Measurements from ENCODE around the gene LCAT. TPM values are rescaled to one million over a fixed set of nuclear protein-coding genes. Genes with fewer than 3 reads are reported as not detected.
"Not testable (repeated sequence)": the region's sequence is repeated elsewhere in the genome, so short reads cannot be mapped to it uniquely, and the experiment has no call there.

LCAT gene
- total RNA-seq: 47.3 TPM

DNA sequence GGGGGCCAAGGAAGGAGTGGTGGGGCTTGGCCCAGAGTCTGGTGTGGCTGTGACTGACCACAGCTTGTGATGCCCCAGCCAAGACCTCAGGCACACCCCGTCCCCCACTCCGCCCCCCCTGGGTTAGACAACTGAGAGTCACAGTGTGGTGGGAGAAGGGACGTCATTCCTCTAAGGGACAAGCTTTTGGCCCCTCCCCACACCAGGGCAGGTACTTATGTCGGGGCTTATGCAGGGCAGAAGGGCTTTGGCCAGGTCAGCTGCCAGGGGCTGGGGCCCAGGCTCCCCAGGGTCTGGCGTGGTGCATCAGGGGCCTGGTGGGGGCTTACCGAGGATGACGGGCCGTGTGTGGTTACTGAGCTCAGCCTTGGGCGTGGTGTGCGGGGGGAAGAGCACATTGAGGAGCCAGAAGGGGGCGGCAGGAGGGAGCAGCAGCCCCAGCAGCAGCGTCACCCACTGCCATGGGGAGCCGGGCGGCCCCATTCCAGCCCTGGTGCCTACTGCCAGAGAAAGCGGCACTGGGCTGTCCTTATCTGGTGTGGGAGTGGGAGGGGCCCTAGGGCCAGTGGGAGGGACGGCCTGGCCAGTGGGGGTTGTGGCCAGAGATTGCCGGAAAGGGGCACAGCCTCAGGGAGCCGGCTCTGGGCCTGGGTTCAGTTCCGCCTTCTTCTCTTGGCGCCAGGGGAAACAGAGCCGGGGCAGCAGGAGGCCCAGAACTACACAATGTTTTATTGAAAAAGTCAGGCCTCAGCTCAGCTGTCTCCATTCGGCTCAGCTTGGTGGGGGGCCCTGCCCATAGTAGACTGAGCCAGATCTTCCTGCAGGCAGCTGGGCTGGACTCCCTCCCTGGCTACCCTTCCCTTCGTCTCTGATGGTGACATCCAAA, at the start of gene LCAT:
Gene LCAT (minus strand): TSS at position 502 of the 886 bp plus-strand sequence. CDS start 19 bp downstream, at position 483.
- DNase-seq (ENCODE audit: low spot score): no peak

DNA sequence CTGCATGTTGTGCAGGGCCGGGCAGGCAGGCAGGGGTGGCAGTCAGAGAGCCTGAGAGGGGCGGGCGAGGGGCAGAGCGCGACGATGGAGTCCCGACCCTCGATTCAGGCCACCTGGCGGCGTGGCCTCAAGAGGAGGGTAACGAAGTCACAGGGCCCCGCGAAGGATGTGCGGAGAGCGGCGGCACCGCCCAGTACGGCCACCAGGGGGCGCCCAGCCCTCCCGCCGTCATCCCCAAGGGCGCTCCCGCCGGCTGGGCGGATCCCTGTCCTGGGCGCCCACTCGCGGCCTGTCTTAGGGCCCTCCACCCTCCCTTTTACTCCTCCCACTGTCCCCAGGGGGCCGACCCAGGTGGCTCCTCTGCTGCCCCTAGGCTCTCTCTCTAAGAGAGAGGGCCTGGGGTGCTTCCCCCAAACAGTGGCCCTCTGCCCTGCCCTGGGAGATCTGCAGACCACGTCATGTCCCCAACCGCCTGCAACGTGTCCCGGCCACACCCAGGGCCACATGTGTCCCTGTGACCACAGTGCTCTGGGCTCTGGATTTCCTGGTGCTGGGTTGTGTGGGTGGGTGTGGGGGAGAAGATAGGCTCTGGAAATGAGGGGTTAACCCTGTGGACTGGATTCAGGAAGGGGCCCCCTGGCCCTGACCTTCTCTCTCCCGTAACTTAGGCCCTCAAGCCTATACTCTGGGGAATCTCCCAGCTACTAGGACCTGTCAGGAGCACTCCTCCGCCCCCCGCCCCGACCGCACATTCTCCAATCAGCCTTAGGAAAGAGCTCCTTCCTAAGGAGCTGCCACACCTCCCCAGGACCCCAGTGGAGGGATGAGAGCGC, 49.5 kb upstream of the LCAT start:
- peak; percentile 78 for DNase-seq (ENCODE audit: low spot score)

GRCh38 chr16:67992661-67993206, 48.8 kb upstream of the LCAT start:
- DNase-seq (ENCODE audit: low spot score): no peak

- no peak for DNase-seq (ENCODE audit: low spot score)
Observed at GRCh38 chr16:67990018-67990386, 46.1 kb upstream of the LCAT start.

DNA sequence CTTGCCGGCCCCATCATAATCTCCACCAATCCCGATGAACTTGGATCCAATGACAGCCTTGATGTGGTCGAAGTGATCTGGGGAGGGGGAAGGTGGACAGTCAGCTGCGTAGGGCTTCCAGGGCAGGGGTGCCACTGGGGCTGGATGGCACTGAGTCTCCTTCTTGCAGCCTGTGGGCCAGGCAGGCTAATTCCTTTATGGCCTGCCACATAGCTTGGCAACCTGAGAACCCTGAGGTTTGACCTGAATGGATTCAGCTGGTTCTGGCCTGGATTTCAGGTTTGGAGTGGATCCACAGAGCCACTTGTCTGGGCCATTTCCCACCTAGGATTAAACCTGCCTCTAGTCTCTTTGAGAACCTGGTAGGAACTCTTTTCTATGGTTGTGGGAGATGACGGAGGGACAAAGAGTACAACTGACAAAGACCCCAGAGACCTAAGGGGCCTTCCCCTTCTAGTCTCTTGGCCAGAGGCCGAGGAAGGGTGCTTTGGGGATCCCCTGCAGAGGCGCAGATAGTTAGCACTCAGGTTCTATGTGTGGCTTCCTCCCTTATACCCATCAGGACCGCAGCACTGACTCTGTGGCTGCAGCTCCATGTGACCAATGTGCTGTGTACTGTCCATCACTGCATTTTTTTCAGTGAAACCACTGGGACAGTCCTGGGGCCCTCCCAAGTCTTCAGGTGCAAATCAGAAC, 45.5 kb upstream of the LCAT start:
- no peak for DNase-seq (ENCODE audit: low spot score)

GRCh38 chr16:67988675-67989074, 44.8 kb upstream of the LCAT start:
- no peak for DNase-seq (ENCODE audit: low spot score)

- no peak for DNase-seq (ENCODE audit: low spot score)
Observed at GRCh38 chr16:67987460-67988160, 43.7 kb upstream of the LCAT start.

GRCh38 chr16:67986949-67987348, 43.0 kb upstream of the LCAT start:
- no peak for DNase-seq (ENCODE audit: low spot score)

GRCh38 chr16:67982011-67982696, 38.2 kb upstream of the LCAT start:
- no peak for DNase-seq (ENCODE audit: low spot score)

DNA sequence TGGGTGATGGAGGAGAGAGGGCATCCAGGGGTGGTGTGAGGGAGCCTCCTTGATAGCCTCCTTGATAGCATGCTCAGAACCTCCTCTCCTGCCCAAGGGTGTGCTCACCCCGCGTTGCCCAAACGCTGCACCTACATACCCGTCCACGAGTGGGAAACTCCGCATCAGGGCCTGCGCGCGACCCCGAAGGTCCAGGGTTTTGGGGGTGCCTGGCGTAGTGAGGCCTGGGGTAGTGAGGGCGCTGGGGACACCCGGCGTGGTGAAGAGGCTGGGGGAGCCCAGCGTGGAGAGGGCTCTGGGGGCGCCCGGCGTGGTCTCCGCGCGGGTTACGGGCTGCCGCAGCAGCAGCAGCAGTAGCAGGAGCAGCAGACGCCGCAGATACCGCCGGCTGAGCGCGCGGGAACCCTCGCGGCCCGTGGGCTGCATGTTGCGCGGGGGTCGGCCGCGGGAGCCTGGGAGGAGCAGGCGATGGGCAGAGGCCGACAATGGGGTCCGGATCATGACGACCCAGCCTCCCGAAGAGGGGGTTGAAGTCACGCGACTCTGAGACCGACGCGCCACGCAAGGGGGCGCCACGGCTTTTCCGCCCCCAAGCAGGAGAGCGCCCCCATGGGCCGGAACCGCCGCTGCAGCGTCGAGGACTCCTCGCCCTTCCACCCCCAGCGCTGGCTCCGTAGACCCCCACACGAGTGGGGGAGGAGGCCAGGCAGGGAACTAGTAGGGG, 36.2 kb upstream of the LCAT start, which contains the start of gene DPEP3:
Gene DPEP3 (minus strand): TSS at position 545 of the 724 bp plus-strand sequence. CDS start 119 bp downstream, at position 426.
- no peak for DNase-seq (ENCODE audit: low spot score)

GRCh38 chr16:67977469-67978227, 33.7 kb upstream of the LCAT start:
- no peak for DNase-seq (ENCODE audit: low spot score)

GRCh38 chr16:67977005-67977404, 33.1 kb upstream of the LCAT start:
- DNase-seq (ENCODE audit: low spot score): no peak

DNA sequence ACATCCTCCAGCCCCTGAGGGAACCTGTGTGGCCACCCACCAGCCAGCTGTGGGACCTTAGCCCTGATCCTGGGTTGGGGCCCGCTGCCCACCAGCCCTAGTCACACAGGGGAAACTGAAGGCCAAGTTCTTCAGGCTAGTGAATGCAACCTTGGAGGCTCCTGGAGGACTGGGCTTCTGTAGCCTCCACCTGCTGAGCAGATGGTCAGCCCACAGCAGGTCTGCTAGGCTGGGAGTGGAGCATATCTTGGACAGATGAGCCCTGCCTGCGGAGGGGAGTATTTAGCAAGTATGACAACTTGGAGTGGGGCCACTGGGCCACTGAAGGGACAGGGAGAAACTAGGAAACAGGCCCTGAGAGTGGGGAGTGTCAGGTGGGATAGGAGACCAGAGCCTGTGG, 32.3 kb upstream of the LCAT start:
- no peak for DNase-seq (ENCODE audit: low spot score)

GRCh38 chr16:67975321-67976105, 31.6 kb upstream of the LCAT start:
- no peak for DNase-seq (ENCODE audit: low spot score)

- DNase-seq (ENCODE audit: low spot score): not testable (repeated sequence)
Observed at GRCh38 chr16:67972285-67972684, 28.4 kb upstream of the LCAT start.

DNA sequence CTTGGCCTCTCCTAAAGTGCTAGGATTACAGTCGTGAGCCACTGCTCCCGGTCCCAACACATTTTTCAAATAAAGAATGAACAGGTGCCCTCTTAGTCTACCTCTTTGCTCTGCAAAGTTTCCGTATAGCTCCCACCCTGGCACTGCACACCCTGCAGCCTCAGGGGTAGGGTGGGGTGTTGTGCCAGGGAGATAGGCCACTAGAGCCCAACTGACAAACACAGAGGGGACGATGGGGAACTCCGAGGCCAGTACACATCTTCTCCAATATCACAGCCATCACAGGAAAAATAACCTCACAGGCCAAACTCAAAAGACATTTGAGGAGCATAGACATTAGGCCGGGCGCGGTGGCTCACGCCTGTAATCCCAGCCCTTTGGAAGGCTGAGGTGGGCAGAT, 27.2 kb upstream of the LCAT start:
- no peak for DNase-seq (ENCODE audit: low spot score)

GRCh38 chr16:67969254-67970039, 25.5 kb upstream of the LCAT start:
- DNase-seq (ENCODE audit: low spot score): no peak
